HL-60/S4 treated with retinoic acid at 250 ng/mL for 4 days and 3 days (cell line): ENCODE data around the gene PPFIA4.

Experiments used
- in situ Hi-C: fragments of 300-500 bp; cut with MboI; formaldehyde crosslinking; loops from 2 replicates; pipeline ENCODE4 v1.7.0; 2022; ENCODE audit warnings: low sequenced_read_pairs

The PPFIA4 gene

GRCh38 chr1:203038217-203038741 lies 12.0 kb downstream of the PPFIA4 start:
- in situ Hi-C loops: loop anchor here (10.0 to 25.0 kb wide), 4 partner anchors 167 to 1324 kb away; partner anchors contain the start of genes OPTC, PLEKHA6 and PRELP

GRCh38 chr1:203038891-203039608 lies 12.8 kb downstream of the PPFIA4 start:
- in situ Hi-C loops: loop anchor here (10.0 to 25.0 kb wide), 4 partner anchors 166 to 1323 kb away; partner anchors contain the start of genes OPTC, PLEKHA6 and PRELP

DNA sequence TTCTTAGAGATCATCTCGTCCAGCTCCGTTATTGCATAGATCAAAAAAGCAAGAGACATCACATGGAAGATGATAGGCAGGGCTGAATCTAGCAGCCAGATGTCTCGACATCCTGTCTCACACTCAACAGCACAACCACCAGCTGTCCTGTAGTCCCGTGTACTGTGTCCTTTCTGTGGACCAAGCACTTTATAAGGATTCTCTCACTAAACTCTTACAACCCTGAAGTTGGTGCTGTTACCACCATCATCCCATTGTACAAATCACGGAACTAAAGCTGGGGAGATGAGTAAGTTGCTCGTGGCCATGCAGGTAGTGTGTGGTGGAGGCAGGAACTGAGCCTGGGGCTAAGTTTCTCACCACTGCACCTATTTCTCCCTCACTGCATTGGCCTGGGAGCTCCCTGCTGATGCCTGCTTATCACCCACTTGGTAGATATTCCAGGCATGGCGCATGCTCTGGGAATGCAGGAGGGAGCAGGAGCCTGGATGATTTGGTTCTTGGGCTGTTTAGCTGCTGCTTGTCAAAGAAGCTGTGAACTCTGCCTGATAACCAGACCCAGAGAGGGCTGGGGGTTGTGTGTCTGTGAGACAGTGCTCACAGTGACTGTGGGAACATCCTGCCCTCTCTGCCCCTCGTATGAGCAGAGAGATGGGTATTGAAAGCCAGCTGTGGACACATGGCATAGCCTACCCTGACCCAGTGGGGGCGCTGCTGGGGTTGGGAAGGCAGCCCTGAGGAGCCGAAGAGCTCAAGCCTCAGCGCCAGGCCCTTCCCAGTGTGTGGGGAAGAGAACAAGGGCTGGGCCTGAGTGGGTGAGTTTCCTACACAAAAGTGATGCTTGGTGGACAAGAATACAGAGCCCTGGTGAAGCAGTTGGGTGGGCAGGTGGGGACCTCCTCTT lies 13.6 kb downstream of the PPFIA4 start:
- in situ Hi-C loops: loop anchor here (10.0 to 25.0 kb wide), 4 partner anchors 165 to 1322 kb away; partner anchors contain the start of genes OPTC, PLEKHA6 and PRELP

- in situ Hi-C loops: loop anchor here (25.0 kb wide), 2 partner anchors 447 to 1322 kb away; partner anchors contain the start of genes OPTC, PLEKHA6 and PRELP
Observed at GRCh38 chr1:203040513-203041275, 14.4 kb downstream of the PPFIA4 start.

- in situ Hi-C loops: loop anchor here (25.0 kb wide), 2 partner anchors 446 to 1321 kb away; partner anchors contain the start of genes OPTC, PLEKHA6 and PRELP
Observed at GRCh38 chr1:203041351-203041932, 15.2 kb downstream of the PPFIA4 start.

DNA sequence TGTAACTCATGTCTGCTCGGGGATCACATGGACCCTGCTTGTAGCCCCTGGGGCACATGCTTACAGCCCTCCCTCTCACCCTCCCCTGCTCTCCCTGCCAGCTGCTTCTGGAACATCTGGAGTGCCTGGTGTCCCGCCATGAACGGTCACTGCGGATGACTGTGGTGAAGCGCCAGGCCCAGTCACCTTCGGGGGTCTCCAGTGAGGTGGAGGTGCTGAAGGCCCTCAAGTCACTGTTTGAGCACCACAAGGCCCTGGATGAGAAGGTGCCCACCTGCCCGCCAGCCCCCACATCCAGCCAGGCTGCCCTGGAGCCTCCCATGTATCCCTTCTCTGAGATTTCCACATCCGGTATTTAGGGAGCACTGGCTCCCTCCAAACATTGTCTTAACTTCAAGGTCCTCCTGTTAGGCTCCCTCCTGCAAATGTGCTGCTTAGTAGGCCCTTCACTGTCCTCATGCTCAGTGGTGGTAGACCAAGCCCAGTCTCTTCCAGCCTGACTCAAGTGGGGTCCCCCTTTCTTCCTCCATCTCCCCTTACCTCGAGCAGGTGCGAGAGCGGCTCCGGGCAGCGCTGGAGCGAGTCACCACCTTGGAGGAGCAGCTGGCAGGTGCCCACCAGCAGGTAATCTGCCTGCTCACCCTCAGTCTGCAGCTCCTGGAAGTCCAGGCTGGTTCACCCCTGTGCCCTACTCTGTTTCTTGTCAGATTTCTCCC lies 17.7 kb downstream of the PPFIA4 start:
- in situ Hi-C loops: loop anchor here (25.0 kb wide), 2 partner anchors 443 to 1318 kb away; partner anchors contain the start of genes OPTC, PLEKHA6 and PRELP

GRCh38 chr1:203044546-203045250 lies 18.4 kb downstream of the PPFIA4 start:
- in situ Hi-C loops: loop anchor here (25.0 kb wide), 2 partner anchors 443 to 1318 kb away; partner anchors contain the start of genes OPTC, PLEKHA6 and PRELP

GRCh38 chr1:203045336-203045735 lies 19.0 kb downstream of the PPFIA4 start:
- in situ Hi-C loops: loop anchor here (25.0 kb wide), 2 partner anchors 442 to 1317 kb away; partner anchors contain the start of genes OPTC, PLEKHA6 and PRELP

GRCh38 chr1:203045821-203046594 lies 19.7 kb downstream of the PPFIA4 start:
- in situ Hi-C loops: loop anchor here (25.0 kb wide), 2 partner anchors 441 to 1316 kb away; partner anchors contain the start of genes OPTC, PLEKHA6 and PRELP

DNA sequence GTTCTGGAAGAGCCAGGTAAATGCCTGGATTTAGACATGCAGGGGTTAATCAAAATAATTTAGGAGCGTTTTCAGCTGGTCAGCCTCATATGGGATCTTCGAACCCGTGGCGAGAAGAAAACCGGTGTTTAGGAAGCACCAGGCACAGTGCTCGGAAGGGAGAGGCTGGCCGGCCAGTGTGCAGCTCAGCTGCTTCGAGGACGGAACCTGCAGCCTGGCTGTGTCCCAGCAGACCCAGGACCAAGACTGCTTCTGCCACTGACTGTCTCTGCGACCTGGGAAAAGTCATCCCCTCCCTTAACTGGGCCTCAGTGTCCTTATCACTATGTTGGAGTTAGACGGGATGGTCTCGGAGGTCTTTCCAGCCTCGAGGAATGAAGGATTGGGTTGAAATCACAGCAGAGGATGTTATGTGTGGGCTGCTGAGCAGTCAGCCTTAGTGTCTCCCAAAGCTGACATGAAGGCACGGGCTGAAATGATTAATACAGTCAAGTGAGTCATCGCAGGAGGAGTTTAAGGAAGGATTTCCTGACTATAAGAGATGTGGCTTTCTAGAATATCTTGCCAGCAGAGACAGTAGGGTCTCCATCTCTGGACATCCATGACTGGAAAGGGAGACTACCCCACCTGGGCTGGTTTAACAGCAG lies 20.8 kb downstream of the PPFIA4 start:
- in situ Hi-C loops: loop anchor here (25.0 kb wide), 2 partner anchors 440 to 1315 kb away; partner anchors contain the start of genes OPTC, PLEKHA6 and PRELP

DNA sequence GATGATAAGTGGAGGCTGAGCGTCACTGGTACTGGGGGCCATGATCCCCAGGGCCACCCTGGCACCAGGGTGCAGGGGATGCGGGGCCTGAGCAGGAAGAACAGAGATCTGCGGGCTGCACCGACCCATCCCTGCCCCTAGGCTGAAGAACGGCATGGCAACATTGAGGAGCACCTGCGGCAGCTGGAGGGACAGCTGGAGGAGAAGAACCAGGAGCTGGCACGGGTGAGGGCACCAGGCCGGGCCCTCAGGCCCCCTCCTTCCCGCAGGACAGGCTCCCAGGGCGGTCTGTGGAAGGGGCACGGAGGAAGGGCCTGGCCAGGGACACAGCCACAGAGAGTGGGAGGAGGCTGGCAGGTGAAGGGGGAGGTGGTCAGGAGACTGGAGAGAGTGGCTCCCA lies 21.8 kb downstream of the PPFIA4 start:
- in situ Hi-C loops: loop anchor here (25.0 kb wide), 2 partner anchors 439 to 1314 kb away; partner anchors contain the start of genes OPTC, PLEKHA6 and PRELP

DNA sequence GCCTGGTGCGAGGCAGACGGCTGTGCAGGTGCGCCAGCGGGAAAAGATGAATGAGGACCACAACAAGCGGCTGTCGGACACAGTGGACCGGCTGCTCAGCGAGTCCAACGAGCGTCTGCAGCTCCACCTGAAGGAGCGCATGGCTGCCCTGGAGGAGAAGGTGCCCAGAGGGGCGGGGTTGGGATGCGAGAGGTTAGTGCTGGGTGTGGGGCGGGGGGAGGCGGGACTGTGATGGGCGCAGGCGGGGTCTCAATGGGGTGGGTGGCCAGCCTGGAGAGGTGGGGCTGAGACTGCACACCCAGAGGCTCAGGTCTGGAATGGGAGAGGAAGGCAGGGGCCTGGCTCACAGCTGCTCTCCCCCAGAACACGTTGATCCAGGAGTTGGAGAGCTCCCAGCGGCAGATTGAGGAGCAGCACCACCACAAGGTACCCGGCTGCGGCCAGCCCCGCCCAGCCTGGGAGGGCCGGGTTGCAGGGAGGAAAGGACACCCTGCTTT lies 22.3 kb downstream of the PPFIA4 start:
- in situ Hi-C loops: loop anchor here (25.0 kb wide), 2 partner anchors 439 to 1314 kb away; partner anchors contain the start of genes OPTC, PLEKHA6 and PRELP

DNA sequence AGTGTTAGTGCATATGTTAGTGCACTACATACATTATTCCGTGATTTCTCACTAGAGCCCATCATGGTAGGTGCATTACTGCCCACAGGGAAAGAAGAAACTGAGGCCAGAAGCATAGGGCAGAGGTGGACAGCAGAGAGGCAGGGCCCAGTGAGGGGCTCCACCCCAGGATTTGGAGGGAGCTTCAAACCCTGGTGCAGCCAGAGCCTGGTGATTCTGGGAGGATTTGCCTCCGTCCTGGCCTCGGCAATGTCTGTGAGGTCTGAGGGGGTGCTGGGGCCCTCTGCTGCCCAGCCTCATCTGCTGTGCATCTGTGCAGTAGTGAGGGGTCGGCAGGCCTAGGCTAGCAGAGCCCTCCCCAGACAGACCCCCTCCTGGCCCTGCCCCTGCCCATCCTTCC lies 22.8 kb downstream of the PPFIA4 start:
- in situ Hi-C loops: loop anchor here (25.0 kb wide), 2 partner anchors 438 to 1313 kb away; partner anchors contain the start of genes OPTC, PLEKHA6 and PRELP

- in situ Hi-C loops: loop anchor here (25.0 kb wide), 2 partner anchors 438 to 1313 kb away; partner anchors contain the start of genes OPTC, PLEKHA6 and PRELP
Observed at GRCh38 chr1:203049576-203050180, 23.4 kb downstream of the PPFIA4 start.

DNA sequence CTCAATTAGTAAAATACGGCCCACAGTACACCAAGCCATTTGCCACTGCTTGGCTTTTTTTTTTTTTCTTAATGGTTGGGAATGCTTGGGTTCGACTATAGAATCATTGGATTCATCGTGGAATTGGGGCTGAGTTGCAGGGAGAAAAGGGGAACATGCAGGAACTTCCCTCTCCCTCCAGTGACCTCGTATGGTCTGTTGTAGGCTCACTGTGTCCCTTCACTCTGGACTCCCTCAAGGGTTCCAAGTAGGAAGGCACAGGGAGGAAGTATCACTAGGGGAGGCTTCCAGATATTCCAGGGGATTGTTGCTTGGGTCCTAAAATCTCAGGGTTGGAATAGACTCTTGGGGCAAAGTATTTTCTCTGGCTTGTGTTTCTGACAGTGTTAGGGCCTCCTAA lies 24.5 kb downstream of the PPFIA4 start:
- in situ Hi-C loops: no loop called here

DNA sequence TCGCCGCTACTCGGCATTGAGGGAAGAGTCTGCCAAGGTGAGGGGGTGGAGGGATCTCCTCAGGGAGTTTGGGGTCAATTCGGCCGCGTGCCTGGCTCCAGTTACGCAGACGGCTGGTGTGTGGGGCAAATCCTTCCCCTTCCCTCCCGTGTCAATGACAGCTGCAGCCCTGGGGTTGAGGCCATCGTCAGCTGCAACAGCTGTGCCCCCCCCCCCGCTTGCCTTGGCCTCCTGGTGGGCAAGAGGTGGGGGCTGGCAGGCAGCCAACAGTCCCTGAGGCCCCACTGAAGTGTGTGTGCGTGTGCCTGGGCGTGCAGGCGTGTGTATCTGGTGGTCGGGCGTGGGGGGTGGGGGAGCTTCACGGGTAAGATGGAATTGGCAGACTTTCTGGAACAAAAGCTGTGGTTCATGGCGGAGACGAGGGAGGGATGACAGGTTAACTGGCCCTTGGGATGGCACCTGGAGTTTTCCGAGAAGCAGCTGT lies 25.6 kb downstream of the PPFIA4 start:
- in situ Hi-C loops: no loop called here
